GM21367 (cell line): ENCODE measurements around the gene OPA3.

Experiments used
- ATAC-seq: cut with Tn5 transposase; IDR thresholded peaks from one replicate; pipeline ENCODE4 v1.9.1; 2021; ENCODE audit not compliant: unreplicated experiment

The OPA3 gene

DNA sequence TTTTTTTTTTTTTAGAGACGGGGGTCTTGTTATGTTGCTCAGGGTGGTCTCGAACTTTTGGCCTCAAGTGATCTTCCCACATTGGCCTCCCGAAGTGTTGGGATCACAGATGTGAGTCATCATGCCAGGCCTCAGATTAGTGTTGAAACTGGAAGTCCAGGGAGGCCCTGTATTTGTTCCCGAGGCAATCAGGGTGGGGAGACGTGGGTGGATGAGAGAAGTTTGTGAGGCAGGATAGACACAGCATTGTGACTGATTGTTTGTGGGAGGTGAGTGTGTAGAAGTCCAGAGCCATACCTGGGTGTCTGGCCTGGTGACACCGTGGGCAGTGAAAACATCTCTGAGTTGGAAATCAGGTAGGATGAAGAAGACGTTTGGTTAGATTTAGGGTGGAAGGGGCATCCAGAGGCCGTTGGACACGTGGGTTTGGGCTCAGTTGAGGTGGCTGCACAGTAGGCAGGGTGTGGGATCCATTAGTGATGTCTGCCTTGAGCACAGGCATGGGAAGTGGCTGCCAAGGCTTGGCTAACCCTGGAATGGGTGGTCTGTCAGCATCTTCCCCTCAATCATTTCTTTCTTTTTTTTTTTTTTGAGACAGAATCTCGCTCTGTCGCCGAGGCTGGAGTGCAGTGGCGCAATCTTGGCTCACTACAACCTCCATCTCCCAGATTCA, 100.2 kb downstream of the OPA3 start:
- no peak for ATAC-seq

DNA sequence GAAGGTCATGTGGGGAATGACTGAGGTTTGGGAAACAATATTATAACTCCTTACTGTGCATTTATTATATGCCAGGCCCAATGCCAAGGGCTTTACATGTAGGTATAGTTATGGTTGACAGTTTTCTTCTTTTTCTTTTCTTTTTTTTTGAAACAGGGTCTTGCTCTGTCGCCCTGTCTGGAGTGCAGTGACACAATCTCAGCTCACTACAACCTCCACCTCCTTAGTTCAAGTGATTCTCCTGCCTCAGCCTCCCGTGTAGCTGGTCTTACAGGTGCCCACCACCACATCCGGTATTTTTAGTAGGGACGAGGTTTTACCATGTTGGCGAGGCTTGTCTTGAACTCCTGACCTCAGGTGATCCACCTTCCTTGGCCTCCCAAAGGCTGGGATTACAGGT, 101.6 kb downstream of the OPA3 start:
- ATAC-seq, result no peak

DNA sequence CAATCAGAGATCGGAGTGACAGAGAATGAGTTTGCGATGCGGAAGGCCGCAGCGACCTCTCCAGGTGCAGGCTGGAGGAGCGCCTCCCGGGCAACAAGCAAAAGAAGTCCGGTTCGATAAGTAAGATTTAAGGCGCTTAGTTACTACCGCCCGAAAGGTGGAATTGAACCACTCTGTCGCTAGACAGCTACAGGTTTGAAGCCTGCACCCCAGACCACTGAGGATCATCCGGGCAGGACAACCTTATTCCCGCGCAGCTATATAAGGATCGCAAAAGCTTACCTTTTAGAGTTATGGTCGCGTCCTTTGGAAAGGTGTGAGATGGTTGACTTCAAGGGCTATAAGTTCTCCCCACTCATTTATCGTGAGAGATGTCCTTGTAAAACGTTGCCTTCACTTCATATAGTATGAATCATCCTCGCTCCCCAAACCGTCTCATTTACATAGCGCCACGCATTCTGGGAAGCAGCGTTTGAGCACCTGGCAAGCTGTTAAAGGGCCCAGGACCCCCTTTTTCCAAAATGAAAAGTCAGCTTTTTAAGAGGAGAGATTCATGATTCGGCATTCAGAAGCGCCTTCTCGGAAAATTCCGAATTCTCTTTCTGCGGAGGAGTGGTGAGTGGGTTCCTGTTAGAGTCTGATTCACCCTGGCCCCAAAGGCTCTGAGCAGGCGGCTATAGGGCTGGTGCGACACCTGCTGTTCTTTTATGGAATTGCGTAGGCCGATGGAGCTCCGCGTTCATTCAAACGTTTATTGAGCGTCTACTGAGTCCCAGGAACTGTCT, 106.0 kb downstream of the OPA3 start:
- peak; percentile 42 for ATAC-seq

DNA sequence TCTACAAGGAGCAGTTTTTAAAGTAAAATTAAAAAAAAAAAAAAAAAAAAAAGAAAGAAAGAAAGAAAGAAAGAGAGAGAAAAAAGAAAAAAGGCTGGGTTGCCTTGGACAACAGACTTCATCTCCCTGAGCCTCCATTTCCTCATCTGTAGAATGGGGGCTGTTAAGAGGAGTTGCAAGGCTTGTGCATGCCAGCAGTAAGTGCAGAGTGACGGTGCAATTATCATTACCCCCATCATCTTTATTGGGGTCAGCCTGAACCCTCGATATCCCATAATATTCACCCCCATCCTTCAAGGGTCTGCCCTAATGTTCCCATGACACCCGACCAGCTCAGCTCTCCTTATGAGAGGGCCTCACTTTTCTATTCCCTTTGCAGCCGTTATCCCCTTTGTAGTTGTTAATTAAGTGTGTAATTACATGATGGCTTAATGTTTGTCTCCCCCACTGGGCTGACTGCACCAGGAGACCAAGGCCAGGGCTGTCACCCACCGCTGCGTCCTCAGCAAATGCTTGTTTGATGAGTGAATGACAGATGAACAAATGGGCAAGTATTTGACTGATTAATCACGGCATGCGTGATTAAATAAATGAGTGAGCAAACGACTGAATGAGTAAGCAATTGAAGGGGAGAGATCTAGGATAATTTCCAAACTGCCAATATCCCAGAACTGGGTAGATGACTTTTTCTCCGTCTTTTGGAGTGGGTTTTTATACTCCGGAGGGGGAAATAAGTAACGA, 106.7 kb downstream of the OPA3 start:
- peak; percentile 14 for ATAC-seq
